ENCODE results near the gene CDH24. TPM values are rescaled to one million over a fixed set of nuclear protein-coding genes. Genes with fewer than 3 reads are reported as not detected.

The CDH24 gene, protein sequence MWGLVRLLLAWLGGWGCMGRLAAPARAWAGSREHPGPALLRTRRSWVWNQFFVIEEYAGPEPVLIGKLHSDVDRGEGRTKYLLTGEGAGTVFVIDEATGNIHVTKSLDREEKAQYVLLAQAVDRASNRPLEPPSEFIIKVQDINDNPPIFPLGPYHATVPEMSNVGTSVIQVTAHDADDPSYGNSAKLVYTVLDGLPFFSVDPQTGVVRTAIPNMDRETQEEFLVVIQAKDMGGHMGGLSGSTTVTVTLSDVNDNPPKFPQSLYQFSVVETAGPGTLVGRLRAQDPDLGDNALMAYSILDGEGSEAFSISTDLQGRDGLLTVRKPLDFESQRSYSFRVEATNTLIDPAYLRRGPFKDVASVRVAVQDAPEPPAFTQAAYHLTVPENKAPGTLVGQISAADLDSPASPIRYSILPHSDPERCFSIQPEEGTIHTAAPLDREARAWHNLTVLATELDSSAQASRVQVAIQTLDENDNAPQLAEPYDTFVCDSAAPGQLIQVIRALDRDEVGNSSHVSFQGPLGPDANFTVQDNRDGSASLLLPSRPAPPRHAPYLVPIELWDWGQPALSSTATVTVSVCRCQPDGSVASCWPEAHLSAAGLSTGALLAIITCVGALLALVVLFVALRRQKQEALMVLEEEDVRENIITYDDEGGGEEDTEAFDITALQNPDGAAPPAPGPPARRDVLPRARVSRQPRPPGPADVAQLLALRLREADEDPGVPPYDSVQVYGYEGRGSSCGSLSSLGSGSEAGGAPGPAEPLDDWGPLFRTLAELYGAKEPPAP
- 9.9 TPM for polyA plus RNA-seq (2013, experiment 1 of 2; ENCODE audit: insufficient read length)
- 10.1 TPM for polyA plus RNA-seq (2013, experiment 2 of 2; ENCODE audit: insufficient read length)

DNA sequence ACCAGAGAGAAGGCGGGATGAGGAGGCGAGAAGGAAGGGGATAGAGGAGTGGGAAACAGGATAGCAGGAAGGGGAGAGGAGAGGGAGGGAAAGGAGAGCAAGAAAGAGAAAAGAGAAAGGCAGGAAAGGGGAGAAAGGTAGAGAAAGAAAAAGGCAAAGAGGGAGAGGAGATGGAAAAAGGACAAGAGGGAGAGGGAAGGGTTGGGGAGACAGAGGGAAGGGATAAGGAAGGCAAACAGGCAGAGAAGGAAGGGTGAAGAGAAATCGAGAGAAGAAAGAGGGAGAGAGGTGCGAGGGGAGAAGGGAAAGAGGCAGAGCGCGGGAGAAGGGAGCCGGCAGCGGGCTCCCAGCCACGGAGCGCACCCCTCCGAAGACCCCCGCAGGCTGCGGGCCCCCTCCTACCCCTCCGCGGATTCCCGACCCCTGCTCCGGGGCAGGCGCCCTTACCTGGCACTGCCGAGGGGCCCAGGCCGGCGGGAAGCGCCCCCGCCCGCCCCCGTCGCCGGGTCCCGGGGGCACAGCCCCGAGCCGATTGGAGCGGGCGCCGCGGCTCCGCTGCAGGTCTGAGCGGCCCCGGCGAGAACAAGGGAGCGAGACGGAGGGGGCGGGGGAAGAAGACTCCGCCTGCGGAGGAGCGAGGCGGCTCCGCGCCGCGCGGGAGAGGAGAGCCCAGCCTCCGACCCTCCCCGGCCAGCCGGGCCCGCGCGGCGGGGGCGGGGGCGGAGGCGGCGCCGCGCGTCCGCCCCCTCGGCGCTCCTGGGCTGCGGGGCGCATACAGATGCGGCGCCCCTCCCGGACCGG lies at the start of gene CDH24:
Gene CDH24 (minus strand): TSS at position 565 of the 801 bp plus-strand sequence. CDS start 1,787 bp downstream, outside the sequence.
- peak; percentile 73 for DNase-seq

DNA sequence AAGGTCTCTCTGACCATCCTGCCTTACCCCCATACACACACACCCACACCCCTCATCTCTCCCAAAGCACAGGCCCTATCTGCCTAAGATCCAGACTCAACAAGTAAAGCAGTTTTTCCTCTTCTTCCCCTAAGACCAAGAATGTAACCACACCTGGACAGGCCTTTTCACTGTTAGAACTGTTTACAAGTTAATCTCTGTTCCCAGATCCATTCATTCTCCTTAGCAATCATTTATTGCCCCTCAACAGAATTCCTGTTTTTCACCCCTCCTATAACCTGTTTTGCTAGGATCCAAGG lies 49.4 kb upstream of the CDH24 start:
- DNase-seq = no peak

DNA sequence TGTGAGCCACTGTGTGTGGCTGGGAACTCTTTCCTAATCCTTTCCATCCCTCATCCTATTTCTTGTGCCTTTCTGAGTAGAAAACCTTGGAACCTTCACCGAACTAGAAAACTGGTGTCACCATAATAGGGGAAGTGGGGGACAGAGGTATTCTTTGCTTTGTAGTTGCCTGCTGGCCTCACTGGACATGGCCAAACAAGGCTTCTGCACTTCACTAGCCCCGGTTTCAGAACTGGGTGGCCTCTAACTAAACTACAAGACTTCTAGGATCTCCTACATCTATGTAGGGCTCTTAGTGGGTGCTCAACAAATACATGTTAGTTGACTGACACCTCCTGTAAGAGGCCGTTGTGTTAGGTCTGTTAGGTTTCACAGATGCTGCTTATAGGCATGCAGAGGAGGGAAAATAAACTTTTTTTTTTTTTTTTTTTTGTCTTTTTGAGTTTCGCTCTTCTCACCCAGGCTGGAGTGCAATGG lies 48.1 kb upstream of the CDH24 start:
- DNase-seq = no peak

DNA sequence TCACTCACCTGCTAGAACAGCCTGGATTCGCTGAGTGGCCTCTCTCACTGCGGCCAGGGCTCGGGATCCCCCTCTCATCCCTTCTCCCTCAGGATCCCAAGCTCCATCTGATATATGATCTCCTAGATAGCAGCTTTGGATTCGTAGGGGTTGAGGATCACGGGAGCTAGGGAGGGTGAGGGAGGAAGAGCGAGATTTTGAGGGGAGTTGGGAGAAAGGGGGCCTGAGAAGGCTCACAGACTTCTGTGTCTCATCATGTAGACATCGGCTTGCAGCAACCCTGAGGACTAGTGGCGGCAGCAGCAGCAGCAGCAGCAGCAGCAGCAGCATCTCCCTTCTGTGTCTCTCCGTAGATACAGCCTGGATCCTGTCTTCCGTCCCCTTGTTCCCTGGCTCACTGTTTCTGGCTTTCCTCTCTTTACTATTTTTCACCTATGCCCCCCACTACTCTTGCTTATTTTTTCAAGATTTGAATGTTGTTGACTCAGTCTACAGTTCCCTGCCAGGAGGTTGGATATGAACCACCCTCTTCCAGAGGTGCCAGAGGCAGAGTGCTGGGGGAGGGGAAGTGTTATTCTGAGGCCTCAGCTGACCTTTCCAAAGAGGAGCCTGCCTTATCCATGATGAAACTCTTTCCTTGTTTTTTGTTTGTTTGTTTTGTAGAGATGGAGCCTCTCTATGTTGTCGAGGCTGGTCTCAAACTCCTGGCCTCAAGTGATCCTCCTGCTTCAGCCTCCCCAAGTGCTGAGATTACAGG lies 47.4 kb upstream of the CDH24 start, which contains the start of gene CIROP:
Gene CIROP (minus strand): TSS at position 399 of the 757 bp plus-strand sequence. CDS start 69 bp downstream, at position 330.
- DNase-seq = no peak

DNA sequence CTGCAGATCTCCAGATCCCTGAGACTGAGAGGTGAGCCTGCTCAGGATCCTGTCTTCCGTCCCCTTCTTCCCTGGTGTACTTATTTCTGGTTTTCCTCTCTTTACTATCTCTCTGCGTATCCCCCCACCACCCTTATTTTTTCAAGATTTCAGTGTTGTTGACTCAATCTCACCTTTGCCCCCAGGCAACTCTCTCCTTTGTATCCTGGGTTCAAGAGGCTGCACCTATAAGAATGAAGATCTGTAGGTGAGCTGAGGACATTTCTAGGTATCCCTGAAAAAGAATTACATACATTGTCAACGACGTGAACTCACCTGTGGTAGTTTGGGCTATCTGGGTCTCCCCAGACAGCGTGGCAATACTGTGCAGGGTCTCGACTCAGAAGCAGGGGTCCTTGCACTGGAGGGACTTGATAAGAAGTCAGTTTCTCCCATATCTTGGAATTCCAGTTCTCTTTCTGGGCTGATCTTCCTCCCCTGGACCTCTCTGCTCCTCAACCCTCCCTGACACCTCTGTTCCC lies 46.8 kb upstream of the CDH24 start:
- no peak for DNase-seq

DNA sequence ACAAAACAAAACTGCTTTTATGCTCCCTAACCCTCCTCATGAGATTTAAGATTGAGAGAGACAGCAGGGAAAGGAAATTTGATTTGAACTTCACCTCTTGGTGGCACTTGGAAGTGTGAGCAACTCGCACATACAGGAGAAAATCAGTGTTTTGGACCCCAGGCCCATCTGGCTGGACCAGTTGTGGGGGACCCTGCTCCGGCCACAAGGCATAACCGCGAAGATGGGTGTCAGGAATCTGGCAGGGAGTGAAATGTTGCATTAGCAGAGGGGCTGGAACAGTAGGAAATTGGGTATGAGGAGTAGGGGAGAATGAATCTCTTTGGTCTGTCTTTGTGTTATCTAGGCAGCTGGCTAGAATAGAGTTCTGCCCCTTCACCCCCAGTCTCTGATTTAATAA lies 46.3 kb upstream of the CDH24 start:
- no peak for DNase-seq

DNA sequence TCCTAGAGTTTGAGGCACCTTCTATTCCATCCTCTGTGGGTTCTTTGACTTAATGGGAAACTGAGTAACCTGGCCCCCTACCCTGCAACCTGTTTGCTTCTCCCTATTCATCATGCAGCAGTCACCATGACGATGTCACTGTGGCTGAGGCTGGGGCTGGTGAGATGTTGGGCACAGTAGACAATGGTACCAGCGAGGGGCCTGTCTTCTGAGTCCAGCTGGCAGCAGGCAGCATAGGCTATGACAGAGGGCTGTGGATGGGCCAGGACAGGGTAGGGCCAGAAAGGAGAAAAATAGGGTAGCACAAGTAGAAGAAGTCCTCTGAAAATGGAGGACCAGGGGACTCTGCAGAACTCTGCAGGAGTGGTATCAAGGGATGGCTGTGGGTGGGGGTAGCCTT lies 45.5 kb upstream of the CDH24 start:
- no peak for DNase-seq

DNA sequence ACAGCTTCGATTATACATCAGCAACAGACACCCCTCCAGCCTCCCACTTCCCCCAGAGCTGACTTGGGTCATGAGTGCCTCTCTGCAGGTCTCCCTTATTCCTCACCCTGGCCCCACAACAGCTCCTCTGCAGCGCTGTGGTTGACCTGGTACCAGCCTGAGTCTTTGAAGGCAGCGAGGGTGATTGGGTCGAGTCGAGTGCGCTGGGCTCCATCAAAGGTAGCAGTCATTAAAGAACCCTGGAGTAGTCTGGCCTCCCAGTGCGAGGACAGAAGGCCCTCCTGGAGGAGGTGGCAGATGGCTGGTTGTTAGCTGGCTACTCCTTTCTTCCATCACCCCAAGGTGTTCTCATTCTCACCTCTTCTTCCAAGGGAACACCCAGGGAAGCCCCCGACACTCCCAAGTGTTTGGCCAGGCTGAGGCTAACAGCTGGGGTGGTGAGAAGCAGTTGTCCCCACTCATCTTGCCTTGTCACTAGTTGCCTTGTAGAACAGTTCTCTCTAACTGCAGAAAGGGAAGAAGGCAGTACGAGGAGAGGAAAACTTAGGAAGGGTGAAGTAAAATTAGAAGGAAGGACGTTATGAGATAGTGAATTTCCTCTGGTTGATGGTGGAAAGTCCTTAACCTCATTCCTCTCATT lies 44.8 kb upstream of the CDH24 start:
- DNase-seq = no peak

DNA sequence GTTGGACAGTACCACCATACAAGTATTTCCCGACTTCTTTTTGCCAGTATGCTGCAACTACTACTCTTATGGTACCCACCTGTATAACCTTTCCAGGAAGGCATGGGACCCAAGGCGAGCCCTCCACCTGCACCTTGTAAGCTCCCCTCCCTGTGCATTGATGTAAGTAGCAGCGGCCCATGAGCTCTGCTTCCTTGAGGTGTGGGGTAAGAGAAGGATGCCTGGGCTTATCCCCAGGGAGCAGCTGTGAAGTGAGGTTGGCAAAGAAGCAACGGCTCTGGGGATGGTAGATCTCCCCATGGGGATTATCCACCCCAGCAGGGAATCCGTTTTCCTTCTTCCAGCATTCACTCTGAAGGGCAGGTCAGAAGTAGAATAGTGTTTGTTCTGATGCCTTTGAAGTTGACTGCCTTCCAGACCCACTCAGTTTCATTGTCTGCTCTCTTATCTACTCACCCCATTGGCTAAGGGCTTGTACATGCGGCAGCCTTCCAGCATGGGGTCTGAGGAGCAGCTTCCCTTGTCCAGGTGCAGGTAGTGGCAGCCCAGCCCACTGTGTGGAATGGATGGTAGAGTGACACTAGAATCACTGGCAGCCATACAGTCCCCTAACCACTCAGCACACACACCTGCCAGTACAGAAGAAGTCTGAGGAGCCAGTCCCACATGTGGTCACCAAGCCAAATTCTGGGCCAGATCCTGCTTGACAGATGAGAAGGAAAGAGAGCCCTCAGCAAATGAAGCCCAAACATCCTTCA lies 44.1 kb upstream of the CDH24 start:
- no peak for DNase-seq

DNA sequence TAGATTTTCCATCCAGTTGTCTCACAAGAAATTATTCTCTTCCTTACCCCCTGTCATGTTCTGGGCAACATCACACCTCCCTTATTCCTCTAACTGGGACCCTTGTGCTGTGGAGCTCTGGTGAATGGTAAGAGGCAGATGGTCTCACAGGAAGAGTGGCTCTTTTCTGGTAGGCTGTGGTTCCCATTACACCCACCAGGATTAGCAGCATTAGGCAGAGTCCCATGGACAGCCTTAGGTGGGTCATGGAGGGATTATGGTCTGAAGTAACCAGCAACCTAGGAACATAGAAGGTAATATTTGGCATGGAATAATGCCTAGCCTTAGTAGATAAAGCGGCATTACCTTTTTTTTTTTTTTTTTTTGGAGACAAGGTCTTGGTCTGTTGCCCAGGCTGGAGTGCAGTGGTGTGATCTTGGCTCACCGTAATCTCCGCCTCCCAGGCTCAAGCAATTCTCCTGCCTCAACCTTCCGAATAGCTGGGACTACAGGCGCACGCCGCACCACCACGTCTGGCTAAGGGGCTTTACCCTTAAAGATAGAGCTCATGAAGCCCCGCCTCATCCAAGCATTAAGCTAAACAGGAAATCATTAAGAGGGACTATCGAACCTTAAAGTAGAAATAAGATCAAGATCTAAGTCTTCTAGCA lies 42.0 kb upstream of the CDH24 start:
- DNase-seq = no peak

DNA sequence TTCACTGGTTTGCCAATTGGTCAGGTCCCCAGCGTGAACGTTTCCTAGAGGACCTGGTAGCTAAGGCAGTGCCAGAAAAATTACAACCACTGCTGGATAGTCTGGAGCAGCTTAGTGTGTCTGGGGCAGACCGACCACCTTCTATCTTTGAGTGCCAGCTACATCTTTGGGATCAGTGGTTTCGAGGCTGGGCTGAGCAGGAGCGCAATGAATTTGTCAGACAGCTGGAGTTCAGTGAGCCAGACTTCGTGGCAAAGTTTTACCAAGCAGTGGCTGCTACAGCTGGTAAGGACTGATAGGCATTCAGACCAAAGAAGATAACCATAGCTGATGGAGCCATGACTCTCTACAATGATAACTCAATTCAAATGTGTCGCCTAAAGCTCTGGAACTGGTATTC lies 40.5 kb upstream of the CDH24 start:
- no peak for DNase-seq

DNA sequence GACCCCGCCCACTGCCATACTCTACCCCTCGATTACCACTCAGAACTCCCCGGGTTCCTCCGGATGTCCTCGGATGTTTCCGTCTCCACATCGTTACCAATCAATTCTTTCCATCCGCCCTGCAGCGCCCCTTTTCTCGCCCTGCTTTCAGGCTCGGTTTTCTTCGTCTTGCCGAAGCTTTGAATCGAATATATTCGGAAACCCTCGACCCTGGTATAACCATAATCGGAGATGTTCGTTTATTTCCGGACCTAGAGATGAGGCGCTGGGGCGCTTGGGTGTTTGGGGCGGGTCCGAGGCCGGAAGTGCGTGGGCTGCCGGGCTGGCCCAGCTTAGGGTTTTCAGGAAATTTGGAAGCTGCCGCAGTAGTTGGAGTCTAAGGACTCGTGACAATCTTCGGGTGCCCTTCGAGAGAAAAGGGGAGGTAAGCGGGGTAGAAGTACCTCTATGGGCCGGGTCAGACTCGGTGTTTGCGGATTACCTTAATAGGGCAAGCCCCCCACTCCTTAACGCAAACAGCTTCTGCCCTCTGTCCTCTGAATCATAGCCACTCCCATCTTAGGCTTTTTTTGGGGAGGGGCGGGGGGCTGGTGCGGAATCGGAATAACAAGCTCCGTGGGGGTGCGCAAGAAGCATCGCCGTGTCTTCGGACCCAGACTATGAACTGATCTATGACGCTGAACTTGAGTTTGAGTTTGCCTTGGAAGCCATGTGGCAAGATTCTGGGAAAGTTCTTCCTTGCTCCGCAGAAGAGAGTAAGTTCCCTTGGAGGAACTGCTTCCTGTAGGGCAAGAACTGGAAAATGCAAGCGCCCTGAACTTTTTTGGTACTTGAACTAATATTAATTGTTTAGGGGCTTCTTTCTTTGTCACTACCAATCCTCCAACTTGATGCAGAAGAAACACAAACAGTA lies 38.1 kb upstream of the CDH24 start, which contains the start of gene C14orf119:
Gene C14orf119 (plus strand): TSS at position 310 of the 913 bp plus-strand sequence. CDS start 2,154 bp downstream, outside the sequence.
- DNase-seq = peak; percentile 99

DNA sequence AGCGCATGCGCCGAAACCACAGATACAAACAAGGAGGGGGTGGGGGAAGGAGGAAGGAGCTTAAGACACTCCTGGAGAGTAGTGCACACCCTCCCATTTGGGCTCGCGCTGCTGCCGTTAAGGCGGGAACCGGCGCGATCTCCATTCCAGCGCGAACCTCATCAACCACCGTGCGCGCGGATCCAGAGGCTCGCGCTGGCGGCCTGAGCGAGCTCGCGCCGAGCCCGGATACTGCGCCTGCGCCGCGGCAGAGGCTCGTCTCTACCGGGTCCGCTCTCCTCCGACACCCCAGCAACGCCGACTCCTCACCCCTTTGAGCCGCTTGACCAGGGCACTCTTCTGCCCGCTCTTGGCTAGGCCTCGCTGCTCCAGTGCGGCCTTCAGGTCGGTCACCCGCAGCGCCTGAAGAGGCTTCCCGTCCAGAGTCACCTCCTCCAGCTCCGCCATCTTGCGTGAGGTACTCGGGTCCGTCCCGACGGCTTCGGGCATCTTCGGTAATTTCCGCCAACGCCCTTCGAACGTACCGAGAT lies 37.4 kb upstream of the CDH24 start, which contains the start of gene ACIN1:
Gene ACIN1 (minus strand): TSS at position 471 of the 530 bp plus-strand sequence. CDS start 24 bp downstream, at position 447.
- DNase-seq = peak; percentile 90

DNA sequence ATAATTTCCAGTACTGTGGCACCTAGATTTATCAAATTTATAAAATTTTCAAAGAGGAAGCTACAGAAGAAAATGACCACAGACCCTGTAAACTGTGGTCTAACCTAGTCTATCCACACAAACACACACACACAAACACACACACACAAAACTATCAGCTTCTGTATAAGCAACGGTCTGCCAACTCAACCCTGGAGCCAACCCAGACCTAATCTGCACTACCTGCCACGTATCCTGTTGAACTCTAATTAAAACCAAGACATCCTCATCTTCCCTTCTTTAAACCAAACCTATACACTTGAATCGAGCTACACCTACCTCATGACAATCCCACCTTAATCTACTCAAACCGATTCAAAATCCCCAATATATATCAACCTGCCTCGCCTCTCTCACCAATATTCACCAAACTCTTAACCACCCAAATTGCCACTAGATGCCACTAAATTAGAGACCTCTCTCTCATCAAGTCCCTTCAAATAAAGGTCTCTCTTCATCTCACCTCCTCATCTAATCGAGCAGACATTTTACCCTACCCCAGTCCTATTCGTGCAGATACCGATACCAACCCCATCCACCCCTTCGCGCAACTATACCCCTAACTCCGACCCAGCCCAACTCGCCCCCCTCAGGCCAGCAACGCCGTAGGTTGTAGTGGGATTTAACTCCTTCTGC lies 36.8 kb upstream of the CDH24 start:
- no peak for DNase-seq

DNA sequence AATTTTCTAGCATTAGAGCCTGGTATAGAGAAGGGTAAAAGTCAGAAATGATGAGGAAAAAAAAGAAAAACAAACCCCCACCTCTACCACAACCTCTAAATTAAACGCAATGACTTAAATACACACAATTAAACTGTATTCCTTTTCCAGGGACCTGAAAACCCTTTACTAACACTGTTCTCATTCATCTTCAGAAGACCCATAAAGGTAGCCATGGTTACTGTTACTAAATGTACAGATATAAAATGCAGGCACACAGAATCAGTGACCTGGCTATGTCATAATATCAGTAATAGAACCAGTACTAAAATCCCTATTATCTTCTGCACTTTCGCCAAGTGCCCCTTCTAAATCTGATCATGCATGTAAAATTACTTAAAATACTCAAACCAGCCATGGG lies 36.2 kb upstream of the CDH24 start:
- DNase-seq = no peak

DNA sequence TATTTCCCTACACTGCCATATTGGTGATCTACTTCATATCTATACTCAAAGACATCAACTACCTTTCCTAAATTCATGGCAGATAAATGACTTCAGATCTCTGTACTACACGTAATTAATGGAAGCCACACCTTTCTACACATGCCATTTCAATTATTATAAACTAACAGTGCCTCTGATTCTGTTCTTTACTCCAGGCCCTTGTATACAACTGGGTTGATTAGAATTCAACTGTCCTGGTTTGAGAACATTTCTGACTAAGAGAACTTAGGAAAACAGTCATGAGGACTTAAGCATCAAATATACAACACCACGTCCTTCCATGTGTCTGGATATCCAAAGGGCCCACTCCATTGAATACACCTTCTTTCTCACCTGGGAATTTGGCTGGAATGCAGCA lies 35.8 kb upstream of the CDH24 start:
- DNase-seq = no peak
